Measurements from ENCODE around the gene CAB39L.
A peak's percentile ranks its signal among the peaks of the same experiment; 100 is the strongest.

CAB39L gene

GRCh38 chr13:49441312-49441711 is 2.6 kb downstream of the CAB39L start:
- no peak for DNase-seq

GRCh38 chr13:49439609-49440008 is 4.3 kb downstream of the CAB39L start:
- DNase-seq = no peak

- DNase-seq = no peak
These were observed 6.2 kb downstream of the CAB39L start for GRCh38 chr13:49437705-49438104.

- DNase-seq = peak; percentile 51 to 58
These were observed 7.0 kb downstream of the CAB39L start for GRCh38 chr13:49436890-49437289.

- no peak for DNase-seq
These were observed 7.9 kb downstream of the CAB39L start for GRCh38 chr13:49435992-49436391.

GRCh38 chr13:49429121-49429520 is 14.7 kb downstream of the CAB39L start:
- no peak for DNase-seq

- DNase-seq = peak; percentile 58 to 68
These were observed 15.7 kb downstream of the CAB39L start for GRCh38 chr13:49428041-49428763.

- DNase-seq = peak in 1 of 2 donors; percentile 49
These were observed 19.8 kb downstream of the CAB39L start for GRCh38 chr13:49424011-49424560.

- DNase-seq = peak in 1 of 2 donors; percentile 54
These were observed 22.5 kb downstream of the CAB39L start for GRCh38 chr13:49421391-49421790.

- DNase-seq = peak; percentile 71 to 95
These were observed 24.6 kb downstream of the CAB39L start for GRCh38 chr13:49419276-49419675.

- DNase-seq = peak; percentile 27 to 50
These were observed 25.7 kb downstream of the CAB39L start for GRCh38 chr13:49418206-49418605.

- peak; percentile 47 to 72 for DNase-seq
These were observed 26.7 kb downstream of the CAB39L start for GRCh38 chr13:49417161-49417560.

- no peak for DNase-seq
These were observed 31.1 kb downstream of the CAB39L start for GRCh38 chr13:49412749-49413148.

- no peak for DNase-seq
These were observed 32.5 kb downstream of the CAB39L start for GRCh38 chr13:49411353-49411752.

GRCh38 chr13:49410477-49410876 is 33.4 kb downstream of the CAB39L start:
- DNase-seq = no peak

- no peak for DNase-seq
These were observed 33.9 kb downstream of the CAB39L start for GRCh38 chr13:49410006-49410405.

GRCh38 chr13:49409008-49409407 is 34.9 kb downstream of the CAB39L start:
- no peak for DNase-seq

GRCh38 chr13:49407936-49408335 is 35.9 kb downstream of the CAB39L start:
- DNase-seq = no peak

- DNase-seq = no peak
These were observed 36.8 kb downstream of the CAB39L start for GRCh38 chr13:49407068-49407467.

GRCh38 chr13:49404703-49405020 is 39.2 kb downstream of the CAB39L start:
- DNase-seq = no peak

GRCh38 chr13:49403996-49404702 is 39.7 kb downstream of the CAB39L start:
- DNase-seq = peak; percentile 24 to 57

- DNase-seq = peak; percentile 48 to 62
These were observed 42.9 kb downstream of the CAB39L start for GRCh38 chr13:49400755-49401659.

GRCh38 chr13:49399801-49400472 is 43.9 kb downstream of the CAB39L start:
- DNase-seq = no peak

Data from inflammatory macrophage treated with lipopolysaccharide for 1 hour (primary cell).